Fibroblast of upper back skin (primary cell): ENCODE measurements around the gene VRK3.

ENCODE experiments used
- DNase-seq: peaks from one replicate; pipeline ENCODE4 v3.0.0-alpha.2; 2013

Gene VRK3

GRCh38 chr19:49929611-49930482 is 95.3 kb downstream of the VRK3 start:
- DNase-seq, result peak; percentile 94

GRCh38 chr19:49929121-49929610 is 96.0 kb downstream of the VRK3 start, which contains the start of the genes ATF5 and NUP62:
ATF5 (plus strand) TSS chr19:49929205; CDS start chr19:49930851, 1,646 bp downstream.
NUP62 (minus strand) TSS chr19:49929504; CDS start chr19:49909807, 19,697 bp downstream.
- DNase-seq, result peak; percentile 84

DNA sequence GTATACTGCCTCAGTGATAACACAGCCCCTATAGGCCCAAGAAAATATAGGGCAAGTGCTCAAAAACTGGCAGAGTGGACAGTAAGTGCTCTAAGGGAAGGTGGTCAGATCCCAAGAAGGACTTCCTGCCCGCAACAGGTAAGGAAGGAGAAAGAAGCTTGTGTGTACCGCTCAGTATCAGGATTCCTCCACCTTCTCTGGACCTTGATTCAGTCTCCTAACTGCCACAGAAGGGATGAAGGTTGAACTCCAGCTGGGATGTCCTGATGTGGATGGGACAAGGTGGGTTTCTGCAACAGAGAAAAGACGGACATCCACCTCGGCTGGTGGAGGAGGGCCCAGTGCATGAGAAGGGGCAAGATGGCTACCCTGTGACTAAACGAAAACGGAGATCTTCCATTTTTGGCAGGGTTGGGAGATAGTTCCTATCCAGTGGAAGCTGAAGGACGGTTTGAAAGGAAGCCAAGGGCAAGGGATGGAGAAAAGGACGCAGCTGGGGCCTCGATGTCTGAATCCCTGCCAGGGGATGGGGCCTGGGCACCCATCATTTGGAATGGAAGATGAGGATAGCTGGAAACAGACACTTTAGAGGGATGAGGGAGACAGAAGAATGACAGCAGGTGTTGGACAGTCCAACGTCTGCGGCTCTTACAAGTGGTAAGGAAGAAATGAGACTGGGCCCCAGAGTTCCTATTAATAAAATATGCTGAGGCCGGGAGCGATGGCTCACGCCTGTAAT is 97.5 kb downstream of the VRK3 start:
- no peak for DNase-seq

DNA sequence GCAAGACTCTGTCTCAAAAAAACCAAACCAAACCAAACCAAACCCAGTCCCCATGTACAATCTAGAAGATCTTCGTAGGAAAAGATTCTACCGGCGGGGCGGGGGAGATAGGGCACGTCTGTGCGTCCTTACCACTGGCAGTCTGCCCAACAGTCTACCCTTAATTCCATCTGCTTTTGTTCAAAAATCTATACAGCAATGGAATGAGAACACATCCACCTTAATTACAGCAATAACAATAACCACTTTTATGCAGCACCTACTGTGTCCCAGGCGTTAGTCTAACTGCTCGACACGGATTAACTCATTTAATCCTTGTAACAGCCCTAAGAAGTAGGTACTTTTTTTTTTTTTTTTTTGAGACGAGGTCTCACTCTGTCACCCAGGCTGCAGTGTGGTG is 98.7 kb downstream of the VRK3 start:
- no peak for DNase-seq
